NCI-H2029 treated with DMSO at 0.1 percent for 48 hours (cell line): ENCODE results near the gene CDH26.
"Not testable (repeated sequence)": the region's sequence is repeated elsewhere in the genome, so short reads cannot be mapped to it uniquely, and the experiment has no call there.

Experiments
- DNase-seq: peaks from one replicate; lab custom pipeline; 2025; lab: John Stamatoyannopoulos, UW

The CDH26 gene

GRCh38 chr20:59940956-59941294 is 17.3 kb upstream of the CDH26 start:
- no peak for DNase-seq

GRCh38 chr20:59942245-59942644 is 16.0 kb upstream of the CDH26 start:
- no peak for DNase-seq

GRCh38 chr20:59944726-59945125 is 13.5 kb upstream of the CDH26 start:
- DNase-seq: no peak

- peak; percentile 21 for DNase-seq
Measured at GRCh38 chr20:59945175-59945574, 13.0 kb upstream of the CDH26 start.

GRCh38 chr20:59945731-59946130 is 12.5 kb upstream of the CDH26 start:
- no peak for DNase-seq

GRCh38 chr20:59947376-59947775 is 10.8 kb upstream of the CDH26 start:
- DNase-seq: no peak

- no peak for DNase-seq
Measured at GRCh38 chr20:59948212-59948611, 10.0 kb upstream of the CDH26 start.

GRCh38 chr20:59948828-59949720 is 9.1 kb upstream of the CDH26 start:
- peak; percentile 45 for DNase-seq

GRCh38 chr20:59949911-59950310 is 8.3 kb upstream of the CDH26 start:
- no peak for DNase-seq

- no peak for DNase-seq
Measured at GRCh38 chr20:59954718-59955117, 3.5 kb upstream of the CDH26 start.

- DNase-seq: no peak
Measured at GRCh38 chr20:59955131-59955796, 3.0 kb upstream of the CDH26 start.

- not testable (repeated sequence) for DNase-seq
Measured at GRCh38 chr20:59957568-59957967, 655 bp upstream of the CDH26 start.

- peak; percentile 43 for DNase-seq
Measured at GRCh38 chr20:59958626-59959025, 403 bp downstream of the CDH26 start.

GRCh38 chr20:59961423-59961822 is 3.2 kb downstream of the CDH26 start:
- no peak for DNase-seq

- DNase-seq: no peak
Measured at GRCh38 chr20:59962155-59962554, 3.9 kb downstream of the CDH26 start.

- no peak for DNase-seq
Measured at GRCh38 chr20:59966428-59966827, 8.2 kb downstream of the CDH26 start.

- no peak for DNase-seq
Measured at GRCh38 chr20:59971428-59971827, 13.2 kb downstream of the CDH26 start.

- DNase-seq: no peak
Measured at GRCh38 chr20:59972037-59972801, 14.0 kb downstream of the CDH26 start.

GRCh38 chr20:59976156-59976782 is 18.0 kb downstream of the CDH26 start:
- DNase-seq: no peak

GRCh38 chr20:59977086-59977485 is 18.9 kb downstream of the CDH26 start:
- DNase-seq: no peak

- no peak for DNase-seq
Measured at GRCh38 chr20:59983076-59983475, 24.9 kb downstream of the CDH26 start.

- DNase-seq: no peak
Measured at GRCh38 chr20:59984541-59984940, 26.3 kb downstream of the CDH26 start.
